GM23248 (cell line): ENCODE results near the gene CTU2. TPM values are rescaled to one million over a fixed set of nuclear protein-coding genes. Genes with fewer than 3 reads are reported as not detected.

ENCODE experiments used
- DNase-seq: peaks from one replicate; pipeline ENCODE4 v3.0.0-alpha.2; 2015
- H2AFZ ChIP-seq: fragments of 200-600 bp; sonication (generic); 2 replicates; pipeline ENCODE4 v1.6.1; 2016; ENCODE audit warnings: antibody characterized with exemption
- H3F3A ChIP-seq: fragments of 200-600 bp; sonication (generic); 2 replicates; pipeline ENCODE4 v1.6.1; 2016; ENCODE audit warnings: mild to moderate bottlenecking, antibody characterized with exemption, mixed run types; ENCODE audit not compliant: insufficient read depth
- H3K27ac ChIP-seq: fragments of 200-600 bp; sonication (generic); 2 replicates; pipeline ENCODE4 v1.5.1; 2016; ENCODE audit warnings: mild to moderate bottlenecking
- H3K27me3 ChIP-seq: fragments of 200-600 bp; sonication (generic); replicated peaks from 2 replicates; pipeline ENCODE4 v1.6.1; 2016; ENCODE audit warnings: mild to moderate bottlenecking; ENCODE audit not compliant: insufficient read depth
- H3K36me3 ChIP-seq: fragments of 200-600 bp; sonication (generic); 2 replicates; pipeline ENCODE4 v1.6.1; 2016; ENCODE audit warnings: low read depth, mild to moderate bottlenecking
- H3K4me1 ChIP-seq: fragments of 200-600 bp; sonication (generic); 2 replicates; pipeline ENCODE4 v1.6.1; 2016; ENCODE audit warnings: mild to moderate bottlenecking; ENCODE audit not compliant: insufficient read depth
- H3K4me2 ChIP-seq: fragments of 200-600 bp; sonication (generic); one replicate; pipeline ENCODE4 v1.6.1; 2016; ENCODE audit warnings: mild to moderate bottlenecking; ENCODE audit not compliant: unreplicated experiment
- H3K4me3 ChIP-seq: fragments of 200-600 bp; sonication (generic); 2 replicates; pipeline ENCODE4 v1.5.1; 2016; ENCODE audit warnings: mild to moderate bottlenecking
- H3K79me2 ChIP-seq: fragments of 200-600 bp; sonication (generic); 2 replicates; pipeline ENCODE4 v1.6.1; 2016; ENCODE audit warnings: mild to moderate bottlenecking; ENCODE audit not compliant: insufficient read depth
- H3K9ac ChIP-seq: fragments of 200-600 bp; sonication (generic); 2 replicates; pipeline ENCODE4 v1.6.1; 2016; ENCODE audit warnings: mild to moderate bottlenecking
- H3K9me2 ChIP-seq: fragments of 200-600 bp; sonication (generic); 2 replicates; pipeline ENCODE4 v1.6.1; 2016; ENCODE audit warnings: mixed run types, mild to moderate bottlenecking, moderate library complexity; ENCODE audit not compliant: insufficient read depth
- H3K9me3 ChIP-seq: fragments of 200-600 bp; sonication (generic); one replicate; pipeline ENCODE4 v1.6.1; 2017; ENCODE audit warnings: low read depth
- H4K20me1 ChIP-seq: fragments of 200-600 bp; sonication (generic); 2 replicates; pipeline ENCODE4 v1.6.0; 2016; ENCODE audit not compliant: insufficient read depth
- EZH2 ChIP-seq: fragments of 200-600 bp; sonication (generic); IDR thresholded peaks from 2 replicates; pipeline ENCODE4 v1.6.1; 2018; ENCODE audit warnings: antibody characterized with exemption, mild to moderate bottlenecking; ENCODE audit not compliant: insufficient read depth, poor library complexity, severe bottlenecking
- EZH2phosphoT487 ChIP-seq: fragments of 200-600 bp; sonication (generic); IDR thresholded peaks from 2 replicates; pipeline ENCODE4 v1.6.1; 2018; ENCODE audit warnings: antibody characterized with exemption, moderate library complexity, mild to moderate bottlenecking, low read depth; ENCODE audit not compliant: insufficient read depth
- WGBS, 2 experiments: methylation state at CpG; one replicate each; pipeline ENCODE4 v1.1.6; 2015 to 2017; ENCODE audit warnings: low lambda C conversion rate in 2 of 2, low coverage in 1 of 2; ENCODE audit errors: missing lambda C conversion rate in 2 of 2; 5-methylcytosine and 5-hydroxymethylcytosine counted together
- in situ Hi-C: fragments of 300-500 bp; cut with MboI; formaldehyde crosslinking; loops from 2 replicates; pipeline ENCODE4 v1.15.0; 2020
- polyA plus RNA-seq: library from polyadenylated mRNA; unstranded; fragments of >200 nt; fragmentation: Nextera tagmentation; extraction: Ambion mirVana; gene quantifications from 2 replicates; pipeline ENCODE4 v1.2.1, GENCODE V29; 2016
- total RNA-seq: library from RNA; depleted of rRNA; stranded (reverse); fragments of >200 nt; shearing (Covaris generic); gene quantifications from 2 replicates; pipeline ENCODE4 v1.2.3, GENCODE V29; 2014

CTU2 gene
- total and polyA plus RNA-seq, 2 experiments from 2014 or later: 16.1 to 20.4 TPM

GRCh38 chr16:88754912-88755744, 48.8 kb downstream of the CTU2 start:
- H3F3A ChIP-seq: no peaks in the 10 kb centered on the region
- H3K9ac ChIP-seq: peak overlapping the region; percentile 19; the same call in 1 of the 2 replicates
- H3K4me2 ChIP-seq: no peak overlapping the region
- WGBS, 2 experiments: 72 to 73% methylated on average over 40 to 41 of the region's 42 CpGs
- H3K9me2 ChIP-seq: no peaks in the 10 kb centered on the region
- peaks cover 25% of the 10 kb centered on the region for H3K4me1 ChIP-seq
- H3K4me3 ChIP-seq: no peak overlapping the region
- TF ChIP-seq EZH2 (no peak), EZH2phosphoT487 (no peak)
- H3K27ac ChIP-seq: peak overlapping the region; percentile 47; the same call in 1 of the 2 replicates
- H3K79me2 ChIP-seq: peaks cover 97% of the 10 kb centered on the region
- peak; percentile 83 for DNase-seq
- H3K27me3 ChIP-seq: no peaks in the 10 kb centered on the region
- no peaks in the 10 kb centered on the region for H3K9me3 ChIP-seq
- in situ Hi-C loops: no loop called here
- peaks cover 12% of the 10 kb centered on the region; the same call in 1 of the 2 replicates for H4K20me1 ChIP-seq
- no peaks in the 10 kb centered on the region for H3K36me3 ChIP-seq
- no peak overlapping the region for H2AFZ ChIP-seq

GRCh38 chr16:88755745-88756443, 49.6 kb downstream of the CTU2 start:
- no peak for DNase-seq
- no peaks in the 10 kb centered on the region for H3K36me3 ChIP-seq
- WGBS, 2 experiments: 88 to 90% methylated on average over 19 to 23 of the region's 23 CpGs
- TF ChIP-seq EZH2: no peak
- TF ChIP-seq EZH2phosphoT487: no peak
- H3K4me1 ChIP-seq: peaks cover 25% of the 10 kb centered on the region
- H3K4me2 ChIP-seq: no peak overlapping the region
- peak overlapping the region; percentile 19; the same call in 1 of the 2 replicates for H3K9ac ChIP-seq
- no peak overlapping the region for H2AFZ ChIP-seq
- no peaks in the 10 kb centered on the region for H3K9me2 ChIP-seq
- no peaks in the 10 kb centered on the region for H3K27me3 ChIP-seq
- in situ Hi-C loops: no loop called here
- H3K79me2 ChIP-seq: peaks cover 97% of the 10 kb centered on the region
- H3K9me3 ChIP-seq: no peaks in the 10 kb centered on the region
- no peak overlapping the region for H3K27ac ChIP-seq
- peaks cover 12% of the 10 kb centered on the region; the same call in 1 of the 2 replicates for H4K20me1 ChIP-seq
- H3F3A ChIP-seq: no peaks in the 10 kb centered on the region
- H3K4me3 ChIP-seq: no peak overlapping the region

DNA sequence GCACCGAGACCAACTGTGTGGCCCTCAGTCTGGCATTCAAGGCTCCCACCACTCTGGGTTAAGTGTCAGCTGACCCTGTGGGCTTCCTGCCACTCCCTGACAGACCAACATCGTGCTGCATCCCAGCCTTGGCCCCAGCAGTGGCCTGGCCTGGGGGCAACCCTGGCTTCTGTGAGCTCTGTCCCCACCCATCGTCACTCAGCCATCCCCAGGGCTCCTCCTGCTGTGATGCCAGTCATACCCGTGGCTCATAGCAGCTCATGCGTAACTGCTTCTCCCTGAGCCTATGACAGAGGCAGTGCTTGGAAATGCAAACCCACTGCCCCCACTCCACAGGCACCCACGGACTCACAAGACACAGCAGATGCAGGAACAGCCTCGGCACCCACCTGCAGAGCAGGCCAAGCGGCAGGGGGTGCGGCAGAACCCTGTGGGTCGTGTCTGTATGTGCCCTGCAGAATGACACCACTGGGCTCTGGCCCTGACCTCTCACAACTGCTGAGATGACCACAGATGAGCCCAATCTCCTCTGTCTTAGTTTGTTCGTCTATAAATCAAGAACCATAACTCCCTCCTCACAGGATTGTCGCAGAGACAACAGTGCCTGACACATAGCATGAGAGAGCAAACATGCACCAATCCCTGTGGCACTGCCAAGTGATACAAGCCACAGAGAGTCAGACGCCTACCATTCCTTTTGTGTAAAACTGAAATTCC, 52.1 kb downstream of the CTU2 start:
- Histone ChIP-seq H2AFZ (no peak overlapping the region), H3K4me1 (peaks cover 24% of the 10 kb centered on the region), H3K4me2 (no peak overlapping the region), H3K4me3 (no peak overlapping the region), H3K9ac (no peak overlapping the region), H3K36me3 (no peaks in the 10 kb centered on the region), H3K27ac (0 out of 2 replicates have a peak overlapping the region, but pooled peaks have one; percentile 12), H3K79me2 (peaks cover 100% of the 10 kb centered on the region), H4K20me1 (peaks cover 12% of the 10 kb centered on the region), H3K27me3 (no peaks in the 10 kb centered on the region), H3F3A (no peaks in the 10 kb centered on the region), H3K9me2 (no peaks in the 10 kb centered on the region), H3K9me3 (no peaks in the 10 kb centered on the region)
- TF ChIP-seq EZH2 (no peak), EZH2phosphoT487 (no peak)
- DNase-seq: no peak
- 80 to 85% methylated on average over 13 of the region's 13 CpGs for WGBS, 2 experiments
- in situ Hi-C loops: no loop called here

- Histone ChIP-seq H3K36me3 (no peaks in the 10 kb centered on the region; the same call in 1 of the 2 replicates), H3K27me3 (no peaks in the 10 kb centered on the region), H3F3A (no peaks in the 10 kb centered on the region), H4K20me1 (peaks cover 12% of the 10 kb centered on the region), H3K9me2 (no peaks in the 10 kb centered on the region), H3K9me3 (no peaks in the 10 kb centered on the region), H2AFZ (no peak overlapping the region), H3K4me1 (peaks cover 19% of the 10 kb centered on the region), H3K4me2 (no peak overlapping the region), H3K9ac (no peak overlapping the region), H3K4me3 (no peak overlapping the region), H3K79me2 (peaks cover 100% of the 10 kb centered on the region), H3K27ac (no peak overlapping the region)
- DNase-seq: no peak
- TF ChIP-seq EZH2 (no peak), EZH2phosphoT487 (no peak)
- 98% methylated on average over 6 of the region's 6 CpGs for WGBS, 2 experiments
- in situ Hi-C loops: no loop called here
These were observed 52.6 kb downstream of the CTU2 start for GRCh38 chr16:88758944-88759244.
